Measurements from ENCODE around the gene CATSPERZ.

DNA sequence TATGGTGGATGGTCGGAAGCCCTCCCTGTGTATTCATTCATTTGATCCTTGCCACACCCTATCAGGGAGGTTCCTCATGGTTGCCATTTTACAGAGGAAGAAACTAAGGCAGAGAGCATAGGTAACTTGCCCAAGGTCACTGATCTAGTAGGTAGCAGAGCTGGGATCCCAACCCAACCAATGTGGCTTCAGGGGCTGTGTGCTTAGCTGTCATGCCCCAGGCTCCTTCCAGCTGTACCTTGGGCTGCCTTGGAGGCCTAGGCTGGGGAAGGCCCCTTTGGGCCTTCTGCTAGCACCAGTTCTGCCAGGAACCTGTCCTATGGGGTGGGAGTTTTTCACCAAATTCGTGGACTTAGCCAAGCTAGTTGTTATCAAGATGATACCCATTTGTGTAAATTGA, 24.3 kb upstream of the CATSPERZ start:
- TF ChIP-seq EP300 (IDR thresholded peaks at IDR 0.05) (no peak), POLR2A (IDR thresholded peaks at IDR 0.05) (no peak)
- TF ChIP-seq, protein P1, sequence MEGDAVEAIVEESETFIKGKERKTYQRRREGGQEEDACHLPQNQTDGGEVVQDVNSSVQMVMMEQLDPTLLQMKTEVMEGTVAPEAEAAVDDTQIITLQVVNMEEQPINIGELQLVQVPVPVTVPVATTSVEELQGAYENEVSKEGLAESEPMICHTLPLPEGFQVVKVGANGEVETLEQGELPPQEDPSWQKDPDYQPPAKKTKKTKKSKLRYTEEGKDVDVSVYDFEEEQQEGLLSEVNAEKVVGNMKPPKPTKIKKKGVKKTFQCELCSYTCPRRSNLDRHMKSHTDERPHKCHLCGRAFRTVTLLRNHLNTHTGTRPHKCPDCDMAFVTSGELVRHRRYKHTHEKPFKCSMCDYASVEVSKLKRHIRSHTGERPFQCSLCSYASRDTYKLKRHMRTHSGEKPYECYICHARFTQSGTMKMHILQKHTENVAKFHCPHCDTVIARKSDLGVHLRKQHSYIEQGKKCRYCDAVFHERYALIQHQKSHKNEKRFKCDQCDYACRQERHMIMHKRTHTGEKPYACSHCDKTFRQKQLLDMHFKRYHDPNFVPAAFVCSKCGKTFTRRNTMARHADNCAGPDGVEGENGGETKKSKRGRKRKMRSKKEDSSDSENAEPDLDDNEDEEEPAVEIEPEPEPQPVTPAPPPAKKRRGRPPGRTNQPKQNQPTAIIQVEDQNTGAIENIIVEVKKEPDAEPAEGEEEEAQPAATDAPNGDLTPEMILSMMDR (IDR thresholded peaks at IDR 0.05) = no peak
